Skeletal muscle tissue (tissue), 4 donors: ENCODE measurements around the gene MCFD2. TPM values are rescaled to one million over a fixed set of nuclear protein-coding genes. Genes with fewer than 3 reads are reported as not detected.
A peak's percentile ranks its signal among the peaks of the same experiment; 100 is the strongest.

Experiments used
- H3K27ac ChIP-seq: one replicate; pipeline ENCODE4 v1.7.0; 2013; ENCODE audit warnings: mild to moderate bottlenecking, low read depth, low read length, inconsistent platforms
- H3K27me3 ChIP-seq, 3 donors: one replicate each; pipeline ENCODE4 v1.7.0; 2013; ENCODE audit warnings: low read length in 3 of 3; ENCODE audit not compliant: control insufficient read depth in 3 of 3, insufficient read depth in 3 of 3
- H3K36me3 ChIP-seq, 3 donors: one replicate each; pipeline ENCODE4 v1.7.0; 2013; ENCODE audit warnings: low read length in 3 of 3; ENCODE audit not compliant: control insufficient read depth in 3 of 3, insufficient read depth in 3 of 3
- H3K4me1 ChIP-seq, 3 donors: one replicate each; pipeline ENCODE4 v1.7.0; 2013; ENCODE audit warnings: low read length in 3 of 3, mild to moderate bottlenecking in 3 of 3; ENCODE audit not compliant: control insufficient read depth in 3 of 3, insufficient read depth in 3 of 3
- H3K4me3 ChIP-seq, 3 donors: one replicate each; pipeline ENCODE4 v1.7.0; 2013; ENCODE audit warnings: low read length in 3 of 3
- H3K9ac ChIP-seq, 3 donors: one replicate each; pipeline ENCODE4 v1.7.0; 2013; ENCODE audit warnings: low read length in 3 of 3, mild to moderate bottlenecking in 3 of 3, moderate library complexity in 2 of 3, low read depth in 1 of 3
- H3K9me3 ChIP-seq, 3 donors: one replicate each; pipeline ENCODE4 v1.7.0; 2013; ENCODE audit warnings: low read length in 3 of 3; ENCODE audit not compliant: control insufficient read depth in 3 of 3
- total RNA-seq: library from RNA; depleted of rRNA; stranded (reverse); fragments of >200 nt; gene quantifications from one replicate; pipeline ENCODE4 v1.2.3, GENCODE V29; 2014
- donor health status: Osteomylitis.

The MCFD2 gene
- 36.0 TPM for total RNA-seq

DNA sequence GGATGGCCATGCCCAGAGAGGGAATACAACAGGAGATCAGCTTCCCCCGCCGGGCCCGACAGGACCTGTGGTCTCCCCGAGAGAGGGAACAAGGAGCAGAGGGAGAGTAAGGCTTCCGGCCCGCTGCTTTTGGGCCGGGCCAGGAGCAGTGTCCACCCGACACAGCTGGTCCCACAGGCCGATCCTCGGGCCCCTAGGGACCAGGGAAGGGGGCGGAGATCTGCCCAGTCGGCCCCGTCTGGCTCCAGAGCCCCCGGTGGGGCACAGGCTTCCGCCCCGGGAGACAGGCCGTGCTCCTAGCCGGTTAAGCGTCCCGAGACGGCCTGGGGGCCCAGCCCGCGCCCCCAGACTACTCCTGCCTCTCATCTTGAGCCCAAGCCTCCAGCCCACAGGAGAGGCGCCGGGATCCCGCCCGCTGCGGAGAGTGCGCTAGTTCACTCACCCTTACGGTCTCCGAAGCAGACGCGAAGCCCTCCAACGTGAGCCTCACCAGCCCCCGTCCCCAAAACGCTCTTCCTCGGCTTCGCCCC, at the start of gene MCFD2:
TSS of gene MCFD2 (minus strand) at position 526 of the 530 bp plus-strand sequence. CDS start 6,635 bp downstream, outside the sequence.
- H3K4me3 ChIP-seq, result peak within 1 kb of the TSS; percentile 93 to 98 (median 96)
- peaks cover 0 to 5% (median 0%) of the 10 kb centered on the region in 3 donors for H3K36me3 ChIP-seq
- H3K4me1 ChIP-seq, result peaks cover 27 to 39% (median 37%) of the 10 kb centered on the region in 3 donors
- no peaks in the 10 kb centered on the region for H3K27me3 ChIP-seq
- H3K27ac ChIP-seq, result peak within 1 kb of the TSS; percentile 96
- no peaks in the 10 kb centered on the region for H3K9me3 ChIP-seq
- H3K9ac ChIP-seq, result peak within 1 kb of the TSS; percentile 96 to 98 (median 96)

DNA sequence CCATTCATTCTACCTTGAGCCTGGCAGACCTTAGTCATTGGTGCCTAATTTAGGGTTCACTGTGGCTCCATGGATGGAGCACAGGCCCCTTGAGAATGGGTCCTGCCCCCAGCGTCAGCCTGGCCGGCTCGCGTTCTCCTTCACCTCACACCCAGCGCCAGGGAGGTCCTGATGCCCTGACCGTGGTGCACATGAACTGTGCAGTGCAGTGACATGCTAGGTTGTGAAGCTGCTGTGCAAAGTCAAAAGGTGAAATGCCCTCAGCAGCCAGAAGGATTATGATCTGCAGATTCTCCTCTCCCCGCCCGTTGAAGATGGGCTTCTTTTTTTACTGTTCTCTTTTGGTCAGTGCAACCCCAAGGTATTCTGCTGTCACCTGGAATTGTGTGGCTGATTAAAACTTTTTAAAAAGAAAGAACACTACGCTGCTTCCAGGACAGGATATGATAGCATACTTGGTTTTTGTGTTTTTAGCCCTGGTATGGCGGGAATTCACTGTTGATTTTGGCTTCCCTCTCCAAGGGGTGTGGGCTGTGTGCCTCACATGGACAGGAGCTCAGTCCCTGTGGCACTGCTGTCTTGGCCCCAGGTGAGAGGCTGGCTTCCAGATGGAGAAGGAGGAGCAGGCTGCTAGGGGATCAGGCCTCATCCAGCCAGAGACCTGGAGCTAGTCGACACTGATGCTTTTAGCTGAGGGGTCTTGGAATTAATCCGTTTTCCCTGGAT, 49.4 kb upstream of the MCFD2 start:
- peaks cover 17 to 37% (median 22%) of the 10 kb centered on the region in 3 donors for H3K4me1 ChIP-seq
- no peak overlapping the region for H3K9ac ChIP-seq
- H3K27ac ChIP-seq, result peak overlapping the region; percentile 66
- no peaks in the 10 kb centered on the region for H3K9me3 ChIP-seq
- no peak overlapping the region for H3K4me3 ChIP-seq
- peaks cover 1 to 12% (median 5%) of the 10 kb centered on the region in 3 donors for H3K36me3 ChIP-seq
- no peaks in the 10 kb centered on the region for H3K27me3 ChIP-seq

DNA sequence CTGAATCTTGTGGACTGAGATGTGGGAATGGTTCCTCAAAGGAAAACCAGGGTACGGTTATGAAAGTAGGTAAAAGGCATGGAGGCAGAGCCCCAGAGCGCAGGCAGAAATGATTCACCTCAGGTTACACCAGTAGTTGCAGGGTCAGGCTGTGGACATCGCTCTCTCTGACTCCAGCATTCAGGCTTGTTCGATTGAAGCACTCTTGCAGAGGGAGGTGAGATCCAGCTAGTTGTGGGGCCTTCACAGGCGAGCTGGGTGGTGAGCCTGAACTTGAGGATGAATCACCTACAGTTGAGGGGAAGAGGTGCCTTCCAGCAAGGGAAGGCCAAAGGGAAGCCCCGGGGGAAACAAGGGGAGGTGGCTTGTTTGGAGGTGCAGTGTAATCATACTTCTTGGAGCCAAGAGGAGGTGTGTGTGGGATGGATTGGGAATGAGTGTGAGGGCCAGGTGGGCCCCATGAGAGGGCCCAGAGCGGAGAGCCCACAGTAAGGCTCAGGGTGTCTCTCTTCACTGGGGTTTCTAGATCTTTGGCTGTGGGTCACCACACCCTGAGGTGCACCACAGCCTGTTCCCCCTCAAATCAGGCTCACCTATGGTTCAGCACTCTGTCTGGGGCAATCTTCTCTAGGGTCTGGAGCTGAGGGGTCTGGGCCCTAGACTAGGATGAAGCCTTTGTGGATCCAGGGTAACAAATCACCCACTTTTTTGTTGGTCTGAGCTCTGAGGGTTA, 48.5 kb upstream of the MCFD2 start:
- H3K4me3 ChIP-seq, result no peak overlapping the region
- no peak overlapping the region for H3K9ac ChIP-seq
- peak overlapping the region; percentile 66 for H3K27ac ChIP-seq
- H3K27me3 ChIP-seq, result no peaks in the 10 kb centered on the region
- H3K4me1 ChIP-seq, result peaks cover 12 to 33% (median 18%) of the 10 kb centered on the region in 3 donors
- peaks cover 6 to 15% (median 9%) of the 10 kb centered on the region in 3 donors for H3K36me3 ChIP-seq
- no peaks in the 10 kb centered on the region for H3K9me3 ChIP-seq

- H3K27me3 ChIP-seq, result no peaks in the 10 kb centered on the region
- H3K9ac ChIP-seq, result no peak overlapping the region
- peaks cover 10 to 28% (median 16%) of the 10 kb centered on the region in 3 donors for H3K4me1 ChIP-seq
- no peak overlapping the region for H3K4me3 ChIP-seq
- no peaks in the 10 kb centered on the region for H3K9me3 ChIP-seq
- H3K27ac ChIP-seq, result no peak overlapping the region
- peaks cover 15 to 23% (median 18%) of the 10 kb centered on the region in 3 donors for H3K36me3 ChIP-seq
Measured at GRCh38 chr2:46963210-46963609, 47.6 kb upstream of the MCFD2 start.

DNA sequence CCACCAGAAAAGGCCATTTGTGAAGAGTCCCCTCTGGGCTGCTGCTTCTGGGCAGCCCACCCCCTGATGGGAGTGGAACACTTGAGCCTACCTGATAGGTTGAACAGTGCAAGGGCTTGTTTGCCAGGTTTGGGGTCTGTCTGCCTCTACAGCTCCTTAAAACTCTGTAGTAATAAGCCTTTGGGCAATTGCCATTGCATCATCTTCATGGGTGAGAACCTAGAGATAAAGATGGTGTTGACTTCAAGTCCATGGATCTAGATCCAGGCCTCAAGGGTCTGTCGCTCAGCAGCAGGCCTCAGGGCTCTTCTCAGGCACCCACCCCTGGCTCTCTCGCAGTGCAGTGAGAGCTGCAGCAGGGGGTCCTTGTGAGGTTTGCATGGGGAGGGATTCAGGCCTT, 47.1 kb upstream of the MCFD2 start:
- Histone ChIP-seq H3K4me3 (no peak overlapping the region), H3K27me3 (no peaks in the 10 kb centered on the region)

GRCh38 chr2:46960618-46961017, 45.0 kb upstream of the MCFD2 start:
- H3K4me3 ChIP-seq, result no peak overlapping the region
- peaks cover 9 to 35% (median 27%) of the 10 kb centered on the region in 3 donors for H3K4me1 ChIP-seq
- no peak overlapping the region for H3K27ac ChIP-seq
- H3K9me3 ChIP-seq, result no peaks in the 10 kb centered on the region
- H3K36me3 ChIP-seq, result peaks cover 26 to 39% (median 30%) of the 10 kb centered on the region in 3 donors
- no peaks in the 10 kb centered on the region for H3K27me3 ChIP-seq
- no peak overlapping the region for H3K9ac ChIP-seq

More for the DNA sequence above, 47.1 kb upstream of the MCFD2 start:
- no peak overlapping the region for H3K27ac ChIP-seq
- H3K9ac ChIP-seq, result no peak overlapping the region
- H3K9me3 ChIP-seq, result no peaks in the 10 kb centered on the region
- peaks cover 19 to 27% (median 22%) of the 10 kb centered on the region in 3 donors for H3K36me3 ChIP-seq
- H3K4me1 ChIP-seq, result peaks cover 5 to 23% (median 11%) of the 10 kb centered on the region in 3 donors

DNA sequence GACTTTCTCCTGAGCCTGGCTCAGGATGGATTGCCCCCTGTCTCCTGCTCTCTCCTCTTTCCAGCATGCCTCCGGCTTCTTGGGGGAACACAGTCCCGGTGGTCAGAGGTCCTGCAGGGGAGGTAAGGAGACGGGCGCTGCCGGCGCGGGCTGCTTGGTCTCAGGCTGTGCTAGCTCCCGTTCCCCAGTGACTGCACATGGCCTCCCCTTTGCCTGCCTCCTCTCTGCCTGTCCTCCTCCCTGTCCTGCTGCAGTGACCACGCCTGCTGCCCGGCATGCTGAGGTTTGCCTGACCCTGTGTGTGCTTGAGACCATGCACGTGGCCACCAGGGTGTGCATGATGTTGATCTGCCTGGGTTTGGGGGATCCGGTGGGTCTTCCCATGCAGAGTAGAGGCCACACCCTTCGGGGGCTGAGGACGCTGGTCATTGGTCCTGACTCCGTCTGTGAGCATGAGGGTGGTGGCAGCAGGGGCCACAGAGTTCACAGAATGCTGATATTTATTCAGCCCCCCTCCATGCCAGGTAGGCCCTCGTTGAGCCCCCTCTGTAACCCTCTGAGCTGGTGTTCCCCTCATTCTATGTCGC, 42.9 kb upstream of the MCFD2 start:
- no peak overlapping the region for H3K4me3 ChIP-seq
- H3K9ac ChIP-seq, result no peak overlapping the region

GRCh38 chr2:46956981-46957531, 41.5 kb upstream of the MCFD2 start:
- peaks cover 26 to 37% (median 33%) of the 10 kb centered on the region in 3 donors for H3K36me3 ChIP-seq
- no peak overlapping the region for H3K27ac ChIP-seq
- no peaks in the 10 kb centered on the region for H3K9me3 ChIP-seq
- peaks cover 23 to 36% (median 32%) of the 10 kb centered on the region in 3 donors for H3K4me1 ChIP-seq
- H3K9ac ChIP-seq, result no peak overlapping the region
- no peak overlapping the region for H3K4me3 ChIP-seq
- H3K27me3 ChIP-seq, result no peaks in the 10 kb centered on the region

More for the DNA sequence above, 42.9 kb upstream of the MCFD2 start:
- no peaks in the 10 kb centered on the region for H3K9me3 ChIP-seq
- H3K4me1 ChIP-seq, result peaks cover 23 to 39% (median 32%) of the 10 kb centered on the region in 3 donors
- H3K27ac ChIP-seq, result no peak overlapping the region
- H3K27me3 ChIP-seq, result no peaks in the 10 kb centered on the region
- peaks cover 26 to 42% (median 30%) of the 10 kb centered on the region in 3 donors for H3K36me3 ChIP-seq

- peak overlapping the region; percentile 83 for H3K27ac ChIP-seq
- peaks cover 23 to 36% (median 32%) of the 10 kb centered on the region in 3 donors for H3K4me1 ChIP-seq
- H3K27me3 ChIP-seq, result no peaks in the 10 kb centered on the region
- peak overlapping the region in 2 of 3 donors; percentile 54 to 57 for H3K9ac ChIP-seq
- no peak overlapping the region for H3K4me3 ChIP-seq
- peaks cover 32 to 43% (median 42%) of the 10 kb centered on the region in 3 donors for H3K36me3 ChIP-seq
- no peaks in the 10 kb centered on the region for H3K9me3 ChIP-seq
Measured at GRCh38 chr2:46955764-46956163, 40.2 kb upstream of the MCFD2 start.
